ENCODE measurements around the gene TBC1D22B.

TBC1D22B gene

DNA sequence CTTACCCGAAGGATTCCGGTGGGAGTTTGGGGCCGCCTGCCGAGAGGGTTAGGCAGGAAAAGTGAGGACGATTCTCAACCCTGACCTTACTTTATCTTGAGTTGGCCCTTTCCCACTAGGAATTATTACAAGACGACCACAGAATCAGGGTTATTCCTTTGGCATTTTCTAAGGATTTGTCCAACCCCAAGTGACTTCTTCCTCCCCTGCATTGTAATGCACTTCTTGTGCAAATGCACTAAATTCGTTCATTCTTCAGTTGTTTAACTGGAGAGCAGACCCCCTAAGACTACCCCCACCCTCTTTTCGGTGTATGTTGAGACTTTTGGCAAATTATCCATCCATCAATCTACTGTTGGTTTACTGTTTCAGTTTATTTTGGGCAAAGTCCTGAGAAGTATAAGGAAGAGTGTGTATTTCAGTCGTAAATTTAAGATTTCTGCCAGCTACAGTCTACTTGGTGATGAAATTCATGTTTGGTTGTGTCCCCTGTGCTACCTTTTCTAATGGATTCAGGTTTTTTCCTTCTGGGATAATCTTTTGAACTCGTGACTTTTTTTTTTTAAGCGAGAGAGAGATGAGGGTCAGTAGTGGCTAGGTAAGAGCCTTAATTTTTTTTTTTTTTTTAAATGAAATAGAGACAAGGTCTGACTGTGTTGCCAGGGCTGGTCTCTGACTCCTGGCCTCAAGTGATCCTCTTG is 983 bp downstream of the TBC1D22B start:
- H3K36me3 ChIP-seq (ENCODE audit: control insufficient read depth in 2 of 2, insufficient read depth in 1 of 2, low read length in 2 of 2), result no peaks in the 10 kb centered on the region; a peak in 1 of 3 replicates
- H3K27ac ChIP-seq (ENCODE audit: extremely low read depth, low read depth, low read length), result peak overlapping the region; percentile 85
- peak overlapping the region; percentile 66 for H3K4me3 ChIP-seq (ENCODE audit: low read depth, low read length)
- CTCF ChIA-PET, result interaction anchor here (0.5 to 1.5 kb wide), 7 partner anchors 11 to 67 kb away, joined by 3 to 7 read pairs (median 4); no protein-coding TSS in a partner anchor
- peaks cover 7% of the 10 kb centered on the region; the same call in 1 of the 2 replicates for H3K4me1 ChIP-seq (ENCODE audit: control insufficient read depth, insufficient read depth, low read length)
- no peaks in the 10 kb centered on the region for H3K9me3 ChIP-seq (ENCODE audit: control insufficient read depth, insufficient read depth, low read depth, low read length)
- POLR2A ChIA-PET, result interaction anchor here (0.7 to 4.3 kb wide), 11 partner anchors 8 to 98 kb away, joined by 3 to 27 read pairs (median 9); no protein-coding TSS in a partner anchor
- TF ChIP-seq ZBTB48 (tag by site-specific recombination; IDR thresholded peaks at IDR 0.05) (peak; percentile 35; the same call in 1 of the 2 replicates), GLIS2 (tag by site-specific recombination; IDR thresholded peaks at IDR 0.05) (peak; percentile 30; the same call in 1 of the 2 replicates), ZNF530 (tag by site-specific recombination; IDR thresholded peaks at IDR 0.05; ENCODE audit: low read depth) (no peak), IKZF3 (tag by site-specific recombination; IDR thresholded peaks at IDR 0.05) (peak; percentile 8; the same call in 1 of the 2 replicates), ZNF223 (tag by site-specific recombination; IDR thresholded peaks at IDR 0.05) (peak; percentile 53; the same call in 1 of the 2 replicates)
- TF ChIP-seq, protein P1, sequence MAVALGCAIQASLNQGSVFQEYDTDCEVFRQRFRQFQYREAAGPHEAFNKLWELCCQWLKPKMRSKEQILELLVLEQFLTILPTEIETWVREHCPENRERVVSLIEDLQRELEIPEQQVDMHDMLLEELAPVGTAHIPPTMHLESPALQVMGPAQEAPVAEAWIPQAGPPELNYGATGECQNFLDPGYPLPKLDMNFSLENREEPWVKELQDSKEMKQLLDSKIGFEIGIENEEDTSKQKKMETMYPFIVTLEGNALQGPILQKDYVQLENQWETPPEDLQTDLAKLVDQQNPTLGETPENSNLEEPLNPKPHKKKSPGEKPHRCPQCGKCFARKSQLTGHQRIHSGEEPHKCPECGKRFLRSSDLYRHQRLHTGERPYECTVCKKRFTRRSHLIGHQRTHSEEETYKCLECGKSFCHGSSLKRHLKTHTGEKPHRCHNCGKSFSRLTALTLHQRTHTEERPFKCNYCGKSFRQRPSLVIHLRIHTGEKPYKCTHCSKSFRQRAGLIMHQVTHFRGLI (tag by site-specific recombination; IDR thresholded peaks at IDR 0.05), result no peak

DNA sequence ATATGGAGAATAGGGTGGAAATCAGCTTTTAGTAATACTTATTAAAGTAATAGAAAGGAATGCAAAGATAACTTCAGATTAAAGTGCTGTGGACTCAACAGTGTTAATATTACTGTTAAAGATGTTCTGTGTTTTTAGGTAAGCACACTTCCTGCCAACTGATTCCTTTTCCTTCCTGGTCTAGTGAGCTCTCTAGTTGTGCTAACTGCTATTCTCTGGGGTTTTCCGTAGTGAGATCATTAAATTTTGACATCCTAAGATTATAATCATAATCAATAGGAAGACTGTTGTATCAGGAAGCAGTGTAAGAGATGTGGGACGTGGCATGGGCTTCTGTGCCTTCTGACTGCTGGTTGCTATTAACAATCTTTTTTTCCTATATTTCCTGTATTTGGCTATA is 1.6 kb downstream of the TBC1D22B start:
- TF ChIP-seq ZNF335 (tag by site-specific recombination; conservative IDR thresholded peaks at IDR 0.05) (no peak), ZNF433 (tag by site-specific recombination; IDR thresholded peaks at IDR 0.05; ENCODE audit: low read depth) (no peak), ZNF48 (tag by site-specific recombination; IDR thresholded peaks at IDR 0.05) (no peak), SCRT1 (tag by site-specific recombination; IDR thresholded peaks at IDR 0.05; ENCODE audit: borderline replicate concordance) (no peak), KLF9 (tag by site-specific recombination; IDR thresholded peaks at IDR 0.05; ENCODE audit: low read depth) (no peak), ZNF292 (tag by site-specific recombination; IDR thresholded peaks at IDR 0.05; ENCODE audit: borderline replicate concordance, low read depth) (no peak)
- TF ChIP-seq, protein P2, sequence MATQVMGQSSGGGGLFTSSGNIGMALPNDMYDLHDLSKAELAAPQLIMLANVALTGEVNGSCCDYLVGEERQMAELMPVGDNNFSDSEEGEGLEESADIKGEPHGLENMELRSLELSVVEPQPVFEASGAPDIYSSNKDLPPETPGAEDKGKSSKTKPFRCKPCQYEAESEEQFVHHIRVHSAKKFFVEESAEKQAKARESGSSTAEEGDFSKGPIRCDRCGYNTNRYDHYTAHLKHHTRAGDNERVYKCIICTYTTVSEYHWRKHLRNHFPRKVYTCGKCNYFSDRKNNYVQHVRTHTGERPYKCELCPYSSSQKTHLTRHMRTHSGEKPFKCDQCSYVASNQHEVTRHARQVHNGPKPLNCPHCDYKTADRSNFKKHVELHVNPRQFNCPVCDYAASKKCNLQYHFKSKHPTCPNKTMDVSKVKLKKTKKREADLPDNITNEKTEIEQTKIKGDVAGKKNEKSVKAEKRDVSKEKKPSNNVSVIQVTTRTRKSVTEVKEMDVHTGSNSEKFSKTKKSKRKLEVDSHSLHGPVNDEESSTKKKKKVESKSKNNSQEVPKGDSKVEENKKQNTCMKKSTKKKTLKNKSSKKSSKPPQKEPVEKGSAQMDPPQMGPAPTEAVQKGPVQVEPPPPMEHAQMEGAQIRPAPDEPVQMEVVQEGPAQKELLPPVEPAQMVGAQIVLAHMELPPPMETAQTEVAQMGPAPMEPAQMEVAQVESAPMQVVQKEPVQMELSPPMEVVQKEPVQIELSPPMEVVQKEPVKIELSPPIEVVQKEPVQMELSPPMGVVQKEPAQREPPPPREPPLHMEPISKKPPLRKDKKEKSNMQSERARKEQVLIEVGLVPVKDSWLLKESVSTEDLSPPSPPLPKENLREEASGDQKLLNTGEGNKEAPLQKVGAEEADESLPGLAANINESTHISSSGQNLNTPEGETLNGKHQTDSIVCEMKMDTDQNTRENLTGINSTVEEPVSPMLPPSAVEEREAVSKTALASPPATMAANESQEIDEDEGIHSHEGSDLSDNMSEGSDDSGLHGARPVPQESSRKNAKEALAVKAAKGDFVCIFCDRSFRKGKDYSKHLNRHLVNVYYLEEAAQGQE (tag by site-specific recombination; IDR thresholded peaks at IDR 0.05), result no peak
- TF ChIP-seq, protein P3, sequence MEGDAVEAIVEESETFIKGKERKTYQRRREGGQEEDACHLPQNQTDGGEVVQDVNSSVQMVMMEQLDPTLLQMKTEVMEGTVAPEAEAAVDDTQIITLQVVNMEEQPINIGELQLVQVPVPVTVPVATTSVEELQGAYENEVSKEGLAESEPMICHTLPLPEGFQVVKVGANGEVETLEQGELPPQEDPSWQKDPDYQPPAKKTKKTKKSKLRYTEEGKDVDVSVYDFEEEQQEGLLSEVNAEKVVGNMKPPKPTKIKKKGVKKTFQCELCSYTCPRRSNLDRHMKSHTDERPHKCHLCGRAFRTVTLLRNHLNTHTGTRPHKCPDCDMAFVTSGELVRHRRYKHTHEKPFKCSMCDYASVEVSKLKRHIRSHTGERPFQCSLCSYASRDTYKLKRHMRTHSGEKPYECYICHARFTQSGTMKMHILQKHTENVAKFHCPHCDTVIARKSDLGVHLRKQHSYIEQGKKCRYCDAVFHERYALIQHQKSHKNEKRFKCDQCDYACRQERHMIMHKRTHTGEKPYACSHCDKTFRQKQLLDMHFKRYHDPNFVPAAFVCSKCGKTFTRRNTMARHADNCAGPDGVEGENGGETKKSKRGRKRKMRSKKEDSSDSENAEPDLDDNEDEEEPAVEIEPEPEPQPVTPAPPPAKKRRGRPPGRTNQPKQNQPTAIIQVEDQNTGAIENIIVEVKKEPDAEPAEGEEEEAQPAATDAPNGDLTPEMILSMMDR (tag by site-specific recombination; IDR thresholded peaks at IDR 0.05), result no peak
- Histone ChIP-seq H3K4me1 (ENCODE audit: control insufficient read depth, insufficient read depth, low read length) (peaks cover 7% of the 10 kb centered on the region; the same call in 1 of the 2 replicates), H3K4me3 (ENCODE audit: low read depth, low read length) (no peak overlapping the region; the same call in 1 of the 2 replicates), H3K9me3 (ENCODE audit: control insufficient read depth, insufficient read depth, low read depth, low read length) (no peaks in the 10 kb centered on the region), H3K36me3 (ENCODE audit: control insufficient read depth in 2 of 2, insufficient read depth in 1 of 2, low read length in 2 of 2) (no peaks in the 10 kb centered on the region; a peak in 1 of 3 replicates), H3K27ac (ENCODE audit: extremely low read depth, low read depth, low read length) (no peak overlapping the region)
- POLR2A ChIA-PET, result interaction anchor here (4.3 kb wide), 1 partner anchor 37 kb away, joined by 27 read pairs; no protein-coding TSS in a partner anchor
- CTCF ChIA-PET, result interaction anchor here (0.6 kb wide), 2 partner anchors 88 to 158 kb away, joined by 3 read pairs; no protein-coding TSS in a partner anchor

Measured in HEK293 (cell line).